ENCODE results near the gene BCL2L11. TPM values are rescaled to one million over a fixed set of nuclear protein-coding genes. Genes with fewer than 3 reads are reported as not detected.

BCL2L11 gene
- total and polyA plus RNA-seq, 2 experiments from 2014 or later, result 10.6 to 22.5 TPM

DNA sequence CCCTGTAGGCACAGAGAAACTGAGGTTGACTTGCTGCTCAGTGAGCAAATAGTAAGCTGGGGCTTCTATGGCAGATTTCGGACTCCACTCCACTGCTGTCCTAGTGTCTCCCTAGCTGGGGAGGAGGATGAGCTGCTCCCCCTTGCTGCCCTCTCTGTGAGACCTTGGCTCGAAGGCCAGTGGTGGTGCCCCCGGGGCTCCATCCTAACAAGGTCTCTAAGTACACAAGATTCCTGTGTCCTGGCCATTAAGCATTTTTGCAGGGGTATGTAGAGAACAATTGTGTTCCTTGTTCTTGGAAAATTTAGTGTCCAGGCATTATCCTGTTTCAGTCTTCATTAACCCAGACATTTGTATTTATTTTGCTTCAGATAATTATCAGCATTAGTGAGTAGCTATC, 21.3 kb upstream of the BCL2L11 start:
- H3K36me3 ChIP-seq (ENCODE audit: insufficient read depth), result no peaks in the 10 kb centered on the region
- H3F3A ChIP-seq (replicated peaks; ENCODE audit: low read depth), result no peaks in the 10 kb centered on the region
- ATAC-seq, result no peak
- H3K27ac ChIP-seq (ENCODE audit: low read depth), result no peak overlapping the region
- no peak overlapping the region for H3K4me3 ChIP-seq
- no peaks in the 10 kb centered on the region for H3K4me1 ChIP-seq (ENCODE audit: insufficient read depth)
- Mint-ChIP-seq H3K27me3 (ENCODE audit: insufficient read depth, low read depth, poor library complexity) (no peaks in the 10 kb centered on the region), H3K27ac (no peak overlapping the region), H3K36me3 (ENCODE audit: low read depth) (no peaks in the 10 kb centered on the region), H3K9me3 (no peaks in the 10 kb centered on the region), H3K4me3 (no peak overlapping the region), H3K4me1 (peaks cover 12% of the 10 kb centered on the region)
- no peaks in the 10 kb centered on the region for H3K27me3 ChIP-seq (ENCODE audit: insufficient read depth)
- TF ChIP-seq NANOG (IDR thresholded peaks at IDR 0.05; ENCODE audit: borderline replicate concordance), result no peak
- TF ChIP-seq EZH2phosphoT487 (IDR thresholded peaks at IDR 0.05; ENCODE audit: unreplicated experiment), result no peak
- TF ChIP-seq, protein P1, sequence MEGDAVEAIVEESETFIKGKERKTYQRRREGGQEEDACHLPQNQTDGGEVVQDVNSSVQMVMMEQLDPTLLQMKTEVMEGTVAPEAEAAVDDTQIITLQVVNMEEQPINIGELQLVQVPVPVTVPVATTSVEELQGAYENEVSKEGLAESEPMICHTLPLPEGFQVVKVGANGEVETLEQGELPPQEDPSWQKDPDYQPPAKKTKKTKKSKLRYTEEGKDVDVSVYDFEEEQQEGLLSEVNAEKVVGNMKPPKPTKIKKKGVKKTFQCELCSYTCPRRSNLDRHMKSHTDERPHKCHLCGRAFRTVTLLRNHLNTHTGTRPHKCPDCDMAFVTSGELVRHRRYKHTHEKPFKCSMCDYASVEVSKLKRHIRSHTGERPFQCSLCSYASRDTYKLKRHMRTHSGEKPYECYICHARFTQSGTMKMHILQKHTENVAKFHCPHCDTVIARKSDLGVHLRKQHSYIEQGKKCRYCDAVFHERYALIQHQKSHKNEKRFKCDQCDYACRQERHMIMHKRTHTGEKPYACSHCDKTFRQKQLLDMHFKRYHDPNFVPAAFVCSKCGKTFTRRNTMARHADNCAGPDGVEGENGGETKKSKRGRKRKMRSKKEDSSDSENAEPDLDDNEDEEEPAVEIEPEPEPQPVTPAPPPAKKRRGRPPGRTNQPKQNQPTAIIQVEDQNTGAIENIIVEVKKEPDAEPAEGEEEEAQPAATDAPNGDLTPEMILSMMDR (conservative IDR thresholded peaks at IDR 0.05; ENCODE audit: low read depth in 2 of 2), result no peak
- TF ChIP-seq STAT1 (IDR thresholded peaks at IDR 0.05; ENCODE audit: unreplicated experiment), result no peak
- no peak for TF ChIP-seq JUNB (IDR thresholded peaks at IDR 0.05; ENCODE audit: unreplicated experiment)
- no peak for TF ChIP-seq ZNF331 (CRISPR knock-in tag; IDR thresholded peaks at IDR 0.05; ENCODE audit: low read depth)
- no peak for TF ChIP-seq ETS1 (IDR thresholded peaks at IDR 0.05)
- TF ChIP-seq CREB1 (CRISPR knock-in tag; IDR thresholded peaks at IDR 0.05; ENCODE audit: low read depth), result no peak
- TF ChIP-seq, protein P2, sequence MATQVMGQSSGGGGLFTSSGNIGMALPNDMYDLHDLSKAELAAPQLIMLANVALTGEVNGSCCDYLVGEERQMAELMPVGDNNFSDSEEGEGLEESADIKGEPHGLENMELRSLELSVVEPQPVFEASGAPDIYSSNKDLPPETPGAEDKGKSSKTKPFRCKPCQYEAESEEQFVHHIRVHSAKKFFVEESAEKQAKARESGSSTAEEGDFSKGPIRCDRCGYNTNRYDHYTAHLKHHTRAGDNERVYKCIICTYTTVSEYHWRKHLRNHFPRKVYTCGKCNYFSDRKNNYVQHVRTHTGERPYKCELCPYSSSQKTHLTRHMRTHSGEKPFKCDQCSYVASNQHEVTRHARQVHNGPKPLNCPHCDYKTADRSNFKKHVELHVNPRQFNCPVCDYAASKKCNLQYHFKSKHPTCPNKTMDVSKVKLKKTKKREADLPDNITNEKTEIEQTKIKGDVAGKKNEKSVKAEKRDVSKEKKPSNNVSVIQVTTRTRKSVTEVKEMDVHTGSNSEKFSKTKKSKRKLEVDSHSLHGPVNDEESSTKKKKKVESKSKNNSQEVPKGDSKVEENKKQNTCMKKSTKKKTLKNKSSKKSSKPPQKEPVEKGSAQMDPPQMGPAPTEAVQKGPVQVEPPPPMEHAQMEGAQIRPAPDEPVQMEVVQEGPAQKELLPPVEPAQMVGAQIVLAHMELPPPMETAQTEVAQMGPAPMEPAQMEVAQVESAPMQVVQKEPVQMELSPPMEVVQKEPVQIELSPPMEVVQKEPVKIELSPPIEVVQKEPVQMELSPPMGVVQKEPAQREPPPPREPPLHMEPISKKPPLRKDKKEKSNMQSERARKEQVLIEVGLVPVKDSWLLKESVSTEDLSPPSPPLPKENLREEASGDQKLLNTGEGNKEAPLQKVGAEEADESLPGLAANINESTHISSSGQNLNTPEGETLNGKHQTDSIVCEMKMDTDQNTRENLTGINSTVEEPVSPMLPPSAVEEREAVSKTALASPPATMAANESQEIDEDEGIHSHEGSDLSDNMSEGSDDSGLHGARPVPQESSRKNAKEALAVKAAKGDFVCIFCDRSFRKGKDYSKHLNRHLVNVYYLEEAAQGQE (IDR thresholded peaks at IDR 0.05; ENCODE audit: unreplicated experiment), result no peak
- no peak for TF ChIP-seq ZNF114 (CRISPR knock-in tag; IDR thresholded peaks at IDR 0.05)
- TF ChIP-seq POLR2AphosphoS5 (IDR thresholded peaks at IDR 0.05; ENCODE audit: low read depth), result no peak
- no peak for TF ChIP-seq EZH2 (IDR thresholded peaks at IDR 0.05; ENCODE audit: low read depth, unreplicated experiment)
- TF ChIP-seq ZNF462 (CRISPR knock-in tag; IDR thresholded peaks at IDR 0.05), result no peak
- H4K20me1 ChIP-seq (replicated peaks; ENCODE audit: insufficient read depth), result no peaks in the 10 kb centered on the region
- H3K9me2 ChIP-seq (ENCODE audit: insufficient read depth), result no peaks in the 10 kb centered on the region; the same call in 1 of the 2 replicates
- H3K4me2 ChIP-seq, result no peak overlapping the region
- H3K79me2 ChIP-seq (replicated peaks; ENCODE audit: insufficient read depth), result no peaks in the 10 kb centered on the region
- no peak for DNase-seq (ENCODE audit: low spot score)
- no peak overlapping the region for H2AFZ ChIP-seq
